Keratinocyte (primary cell): ENCODE results near the gene HCAR3.

Experiments
- CTCF ChIP-seq, 3 experiments: IDR thresholded peaks in 1 of 3; conservative IDR thresholded peaks in 1 of 3; optimal IDR thresholded peaks in 1 of 3; 2 replicates in 2 of 3; 3 replicates in 1 of 3; pipeline versions ENCODE3 to v1.5.1; 2011; ENCODE audit warnings: low read length in 3 of 3, mild to moderate bottlenecking in 3 of 3, moderate library complexity in 2 of 3, control low read depth in 1 of 3, inconsistent platforms in 1 of 3; ENCODE audit not compliant: insufficient read depth in 2 of 3; ENCODE audit errors: extremely low read depth in 1 of 3
- EZH2 ChIP-seq: IDR thresholded peaks from one replicate; pipeline ENCODE4 v1.6.1; 2012; ENCODE audit warnings: inconsistent platforms, mild to moderate bottlenecking, low read length, moderate library complexity

GRCh38 chr12:122725452-122726079, 9.0 kb upstream of the HCAR3 start:
- TF ChIP-seq EZH2 (no peak), CTCF (optimal IDR thresholded peaks at IDR 0.05 in 1 of 3, IDR thresholded peaks at IDR 0.05 in 1 of 3, conservative IDR thresholded peaks at IDR 0.05 in 1 of 3; ENCODE audit: extremely low read depth in 1 of 3, insufficient read depth in 2 of 3, low read length in 3 of 3) (no peak)
